GM19328 (cell line): ENCODE results near the gene MAPK11.

ENCODE experiments used
- ATAC-seq: cut with Tn5 transposase; IDR thresholded peaks from one replicate; pipeline ENCODE4 v1.9.1; 2021; ENCODE audit warnings: mild to moderate bottlenecking, moderate library complexity; ENCODE audit not compliant: unreplicated experiment

MAPK11 gene

GRCh38 chr22:50262973-50263617 is 7.1 kb downstream of the MAPK11 start:
- ATAC-seq: no peak

- no peak for ATAC-seq
Measured at GRCh38 chr22:50262460-50262911, 7.7 kb downstream of the MAPK11 start.

GRCh38 chr22:50261615-50262459 is 8.3 kb downstream of the MAPK11 start, which contains the start of gene MAPK12:
Gene MAPK12, minus strand, starts transcription at chr22:50261683. Its CDS starts 174 bp downstream, at chr22:50261509.
- no peak for ATAC-seq

GRCh38 chr22:50260801-50261614 is 9.2 kb downstream of the MAPK11 start:
- ATAC-seq: no peak

DNA sequence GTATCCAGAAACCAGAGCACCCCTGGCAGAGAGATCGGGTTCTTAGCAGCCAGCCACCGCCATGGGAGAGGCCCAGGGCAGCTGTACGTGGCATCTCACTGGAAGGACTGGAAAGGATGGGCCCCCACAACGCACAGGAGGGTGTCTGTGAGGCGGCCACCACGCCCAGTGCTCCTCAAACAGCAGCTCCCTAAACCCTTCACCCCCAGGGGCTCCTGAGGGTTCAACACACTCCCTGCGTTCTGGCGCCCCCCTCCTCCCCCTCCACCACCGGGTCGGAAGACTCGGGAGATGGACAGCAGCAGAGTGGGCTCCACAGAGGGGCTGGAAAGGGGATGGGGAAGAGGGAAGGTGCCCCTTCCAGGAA is 9.8 kb downstream of the MAPK11 start:
- no peak for ATAC-seq

DNA sequence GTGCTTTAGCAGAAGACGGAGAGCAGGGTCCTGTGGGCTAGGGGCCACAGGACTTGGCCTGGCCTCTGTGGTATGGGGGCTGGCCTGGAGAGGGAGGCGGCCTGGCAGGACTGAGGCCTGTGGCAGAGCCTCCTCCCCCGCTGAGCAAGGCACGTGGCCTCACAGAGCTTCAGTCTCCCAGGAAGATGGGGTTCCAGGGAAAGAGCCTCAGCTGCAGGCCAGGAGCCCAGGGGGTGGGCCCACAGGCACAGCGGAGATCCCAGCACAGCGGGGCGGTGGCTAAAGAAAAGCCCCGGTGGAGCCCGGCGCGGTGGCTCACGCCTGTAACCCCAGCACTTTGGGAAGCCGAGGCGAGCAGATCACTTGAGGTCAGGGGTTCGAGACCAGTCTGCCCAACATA is 10.9 kb downstream of the MAPK11 start:
- ATAC-seq: no peak

DNA sequence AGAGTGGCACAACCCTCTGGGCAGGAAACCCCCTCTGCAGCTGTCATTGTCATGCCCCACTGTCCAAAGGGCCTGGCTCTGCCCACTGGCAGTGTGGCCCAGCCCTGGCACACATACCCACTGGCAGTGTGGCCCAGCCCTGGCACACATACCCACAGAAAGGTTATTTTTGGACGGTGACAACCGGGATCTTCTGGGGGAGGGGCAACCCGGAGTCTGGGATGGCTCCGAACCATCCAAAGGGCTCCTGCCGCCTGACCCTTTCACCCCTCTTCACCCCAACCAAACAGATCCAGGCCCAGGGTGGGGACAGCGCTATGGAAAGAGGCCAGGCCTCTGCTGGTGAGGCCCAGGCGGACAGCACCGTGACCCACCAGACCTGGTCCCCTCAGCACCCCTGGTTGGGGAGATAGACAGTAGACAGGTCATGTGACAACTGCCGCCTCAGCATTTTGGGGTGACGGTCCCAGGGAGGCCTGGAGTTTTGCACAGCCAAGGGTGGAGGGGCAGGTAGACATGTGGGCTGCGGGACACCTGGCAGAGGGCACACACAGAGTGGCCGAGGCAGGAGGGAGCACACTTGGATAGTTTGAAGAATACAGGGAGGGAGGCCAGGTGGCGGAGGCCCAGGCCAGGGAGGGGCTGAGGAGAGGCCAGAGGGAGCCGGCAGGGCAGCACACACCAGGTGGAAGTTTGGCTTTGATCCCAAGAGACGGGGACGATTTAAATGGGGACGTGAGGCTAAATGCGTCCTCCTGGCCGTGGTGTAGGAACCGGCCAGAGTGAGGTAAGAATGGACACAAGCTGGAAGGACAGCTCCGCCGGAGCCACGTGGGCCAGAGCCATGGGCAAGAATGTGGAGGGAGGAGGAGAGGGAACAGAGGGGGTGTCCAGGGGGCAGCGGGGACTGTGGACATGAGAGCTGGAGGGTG is 11.6 kb downstream of the MAPK11 start:
- ATAC-seq: no peak

DNA sequence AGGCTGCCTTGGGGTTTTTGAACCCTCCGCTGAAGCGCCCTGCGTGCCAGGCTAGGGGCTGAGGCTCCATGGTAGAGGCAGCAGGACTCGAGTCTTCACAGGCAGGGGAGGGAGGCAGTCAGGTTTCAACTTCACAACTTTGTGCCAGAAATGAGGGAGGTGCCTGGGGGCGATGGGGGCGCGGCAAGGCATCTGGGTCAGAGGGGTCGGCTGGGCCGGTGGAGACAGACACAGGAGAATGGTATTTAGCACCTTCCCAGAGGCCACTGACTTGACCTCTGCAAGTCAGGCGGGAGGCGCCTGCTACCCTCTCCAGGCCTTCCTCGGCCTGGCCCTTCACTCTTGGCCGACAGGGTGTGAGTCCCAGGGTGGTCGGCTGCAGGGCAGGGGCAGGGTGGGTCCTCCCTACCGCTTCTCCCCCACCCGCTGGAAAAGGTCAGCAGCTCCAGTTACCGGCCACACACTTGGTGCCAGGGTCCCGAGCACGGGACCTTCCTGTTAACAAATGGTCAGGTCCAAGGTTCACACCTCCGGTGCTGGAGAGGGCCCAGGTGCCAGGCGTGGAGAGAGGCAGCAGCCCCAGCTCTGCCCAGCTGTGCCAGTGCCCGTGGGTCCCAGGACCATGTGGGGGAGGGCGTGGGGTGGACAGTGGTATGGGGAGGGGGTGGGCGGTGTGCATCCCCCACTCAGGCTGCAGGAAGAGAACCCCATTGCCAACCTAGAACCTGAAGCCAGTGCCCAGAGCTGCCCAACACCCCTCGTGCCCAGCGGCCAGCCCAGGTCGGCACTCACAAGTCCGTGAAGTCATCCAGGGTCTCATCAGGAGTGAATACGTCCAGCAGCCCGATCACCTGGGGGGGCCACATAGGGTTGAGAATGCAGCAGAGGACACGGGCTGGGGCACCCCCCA is 12.5 kb downstream of the MAPK11 start:
- ATAC-seq: no peak

DNA sequence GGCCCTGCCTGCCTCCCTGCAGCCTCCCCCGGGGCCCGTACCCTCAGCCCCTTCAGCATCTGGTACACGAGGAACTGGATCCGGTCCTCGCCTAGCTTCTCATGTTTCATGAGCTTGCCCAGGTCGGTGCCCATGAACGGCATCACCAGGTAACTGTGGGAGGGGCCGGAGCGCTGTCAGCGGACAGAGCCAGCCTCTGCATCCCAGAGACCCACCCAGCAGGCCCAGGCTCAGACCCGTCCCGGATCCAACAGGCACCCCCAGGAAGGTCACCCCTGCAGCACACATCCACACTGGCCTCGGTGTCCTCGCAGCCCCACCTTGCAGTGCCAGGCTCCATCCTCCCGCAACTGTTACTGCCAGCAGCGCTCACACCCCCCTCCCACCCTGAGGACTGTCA is 13.1 kb downstream of the MAPK11 start:
- ATAC-seq: no peak

- ATAC-seq: no peak
Measured at GRCh38 chr22:50256258-50256862, 13.8 kb downstream of the MAPK11 start.

DNA sequence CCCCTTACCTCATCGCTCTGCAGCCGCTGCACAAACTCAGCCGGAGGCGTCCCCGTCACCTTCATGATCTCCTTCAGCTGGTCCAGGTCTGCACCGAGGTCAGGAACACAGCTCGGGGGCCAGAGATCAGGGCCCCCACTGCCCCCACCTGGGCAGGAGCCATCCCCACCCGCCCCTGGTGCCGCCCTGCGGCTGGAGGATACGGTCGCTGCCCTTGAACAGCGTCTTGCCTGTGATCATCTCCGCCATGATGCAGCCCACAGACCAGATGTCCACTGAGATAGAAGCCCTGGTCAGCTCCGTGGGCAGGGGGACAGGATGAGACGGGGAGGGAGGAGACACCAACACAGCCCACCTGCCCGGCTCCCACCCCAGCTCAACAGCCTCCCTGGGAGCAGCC is 14.6 kb downstream of the MAPK11 start:
- no peak for ATAC-seq

GRCh38 chr22:50255099-50255498 is 15.1 kb downstream of the MAPK11 start:
- ATAC-seq: no peak

DNA sequence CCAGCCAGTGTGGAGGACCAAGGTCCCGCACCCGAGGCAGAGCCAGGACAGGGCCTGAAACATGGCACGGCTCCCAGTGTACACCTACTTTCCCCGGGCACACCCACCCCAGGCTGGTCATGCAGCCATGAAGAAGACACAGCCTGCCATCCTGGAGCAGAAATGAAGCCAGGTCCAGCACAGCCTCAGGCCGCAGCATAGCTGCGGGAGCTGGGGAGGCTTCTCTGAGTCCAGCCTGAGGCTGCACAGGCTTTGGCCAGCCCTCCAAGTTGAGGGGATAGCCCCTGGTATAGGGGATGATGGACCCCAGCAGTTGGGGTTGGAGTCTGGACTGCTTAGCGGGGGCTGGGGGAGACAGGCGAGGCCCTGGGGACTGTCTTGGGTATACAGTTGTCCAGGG is 16.2 kb downstream of the MAPK11 start:
- ATAC-seq: no peak

GRCh38 chr22:50253046-50253915 is 16.9 kb downstream of the MAPK11 start:
- ATAC-seq: no peak

DNA sequence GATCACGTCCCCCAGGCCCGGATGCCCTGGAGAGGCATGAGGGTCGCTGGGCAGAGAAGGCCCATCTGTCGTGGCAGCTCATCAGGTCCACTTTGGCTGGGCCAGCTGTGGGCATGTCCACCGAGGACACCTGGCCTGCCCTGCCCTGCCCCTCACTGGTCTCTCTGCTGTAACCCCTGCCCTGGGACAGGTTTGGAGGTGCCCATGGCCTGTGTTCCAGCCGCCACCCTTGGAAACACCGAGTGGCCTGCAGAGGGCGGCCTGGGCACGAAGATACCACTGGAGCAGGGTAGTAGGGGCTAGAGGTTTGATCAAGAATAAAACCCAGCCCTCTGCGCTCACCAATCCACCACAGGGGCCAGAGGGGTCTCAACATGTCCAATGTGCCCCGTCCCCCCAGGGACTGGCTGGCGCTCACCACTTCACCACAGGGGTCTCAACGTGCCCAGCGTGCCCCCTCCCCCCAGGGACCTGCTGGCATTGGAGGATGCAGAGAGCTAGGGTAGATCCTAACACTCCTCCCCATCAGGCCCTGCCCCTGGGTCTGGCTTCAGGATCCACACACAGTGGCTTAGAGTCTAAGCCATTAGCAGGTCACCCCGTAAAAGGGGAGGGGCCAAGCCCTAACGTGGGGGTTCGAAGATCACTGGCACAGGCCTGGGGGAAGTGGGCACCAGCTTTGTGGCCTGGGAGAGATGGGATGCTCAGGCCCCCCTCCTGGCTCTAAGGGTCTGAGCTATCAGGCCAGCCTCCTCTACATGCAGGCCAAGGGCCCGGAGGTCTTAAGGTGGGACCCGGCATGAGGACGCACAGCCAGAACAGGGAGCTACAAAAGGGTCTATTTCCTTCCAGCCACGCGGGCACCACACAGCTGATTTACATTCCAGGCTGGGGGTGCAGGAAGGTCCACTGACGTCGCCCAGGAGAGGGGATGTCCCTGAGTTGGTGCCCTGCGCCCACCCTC is 17.8 kb downstream of the MAPK11 start:
- no peak for ATAC-seq

- peak; percentile 9 for ATAC-seq
Measured at GRCh38 chr22:50251477-50252081, 18.6 kb downstream of the MAPK11 start.
